ENCODE results near the gene RABGAP1L. TPM values are rescaled to one million over a fixed set of nuclear protein-coding genes. Genes with fewer than 3 reads are reported as not detected.

Gene RABGAP1L
- total RNA-seq, 1 experiment from 2014 or later = 76.9 TPM

GRCh38 chr1:174158767-174159251 is 511 bp upstream of the RABGAP1L start:
- Mint-ChIP-seq H3K4me1 (peaks cover 35% of the 10 kb centered on the region), H3K27me3 (ENCODE audit: low read depth) (peaks cover 3% of the 10 kb centered on the region; the same call in 1 of the 2 replicates), H3K27ac (peak overlapping the region; percentile 91), H3K9me3 (no peaks in the 10 kb centered on the region), H3K4me3 (peak overlapping the region; percentile 98), H3K36me3 (no peaks in the 10 kb centered on the region)
- ATAC-seq = no peak
- TF ChIP-seq ZNF425 (CRISPR knock-in tag; conservative IDR thresholded peaks at IDR 0.05) (no peak), MAX (CRISPR knock-in tag; IDR thresholded peaks at IDR 0.05) (no peak), FOXP4 (CRISPR knock-in tag; IDR thresholded peaks at IDR 0.05) (no peak), MYBL2 (CRISPR knock-in tag; IDR thresholded peaks at IDR 0.05) (no peak), RELA (CRISPR knock-in tag; IDR thresholded peaks at IDR 0.05; ENCODE audit: borderline replicate concordance) (0 out of 2 replicates have a peak, but pooled peaks have one; percentile 2), STAT6 (CRISPR knock-in tag; conservative IDR thresholded peaks at IDR 0.05; ENCODE audit: low read depth) (no peak), ATF6 (CRISPR knock-in tag; IDR thresholded peaks at IDR 0.05) (no peak), SMAD3 (CRISPR knock-in tag; IDR thresholded peaks at IDR 0.05; ENCODE audit: borderline replicate concordance) (0 out of 2 replicates have a peak, but pooled peaks have one; percentile 17), ZNF396 (CRISPR knock-in tag; IDR thresholded peaks at IDR 0.05; ENCODE audit: borderline replicate concordance) (no peak), PREB (CRISPR knock-in tag; IDR thresholded peaks at IDR 0.05; ENCODE audit: borderline replicate concordance) (no peak)
- DNase-seq (ENCODE audit: low spot score) = no peak
- ChIA-PET CTCF (no interaction called here), POLR2A (interaction anchor here (0.6 to 1.0 kb wide), 2 partner anchors 290 to 298 kb away, joined by 3 read pairs; partner anchors contain the start of gene ZBTB37)

- peak overlapping the region; percentile 95 for H3K27ac Mint-ChIP-seq
- ATAC-seq = peak; percentile 3
- POLR2A ChIA-PET = no interaction called here
- CTCF ChIA-PET = interaction anchor here (0.9 kb wide), 1 partner anchor 292 kb away, joined by 3 read pairs; the partner anchor contains the start of genes GAS5 and ZBTB37
- H3K9me3 Mint-ChIP-seq = no peaks in the 10 kb centered on the region
- peak; percentile 20 for DNase-seq (ENCODE audit: low spot score)
- no peaks in the 10 kb centered on the region for H3K36me3 Mint-ChIP-seq
- H3K4me3 Mint-ChIP-seq = peak overlapping the region; percentile 98
- peaks cover 3% of the 10 kb centered on the region; the same call in 1 of the 2 replicates for H3K27me3 Mint-ChIP-seq (ENCODE audit: low read depth)
- H3K4me1 Mint-ChIP-seq = peaks cover 35% of the 10 kb centered on the region
- TF ChIP-seq E2F5 (CRISPR knock-in tag; IDR thresholded peaks at IDR 0.05) = 0 out of 2 replicates have a peak, but pooled peaks have one; percentile 32
- no peak for TF ChIP-seq E2F1 (CRISPR knock-in tag; IDR thresholded peaks at IDR 0.05)
These were observed 771 bp downstream of the RABGAP1L start for GRCh38 chr1:174160109-174160473.
